ENCODE results near the gene IFT88. TPM values are rescaled to one million over a fixed set of nuclear protein-coding genes. Genes with fewer than 3 reads are reported as not detected.

IFT88 gene
- polyA plus RNA-seq, 1 of the 3 experiments (the other 2 are of a cell fraction) = 6.2 TPM

DNA sequence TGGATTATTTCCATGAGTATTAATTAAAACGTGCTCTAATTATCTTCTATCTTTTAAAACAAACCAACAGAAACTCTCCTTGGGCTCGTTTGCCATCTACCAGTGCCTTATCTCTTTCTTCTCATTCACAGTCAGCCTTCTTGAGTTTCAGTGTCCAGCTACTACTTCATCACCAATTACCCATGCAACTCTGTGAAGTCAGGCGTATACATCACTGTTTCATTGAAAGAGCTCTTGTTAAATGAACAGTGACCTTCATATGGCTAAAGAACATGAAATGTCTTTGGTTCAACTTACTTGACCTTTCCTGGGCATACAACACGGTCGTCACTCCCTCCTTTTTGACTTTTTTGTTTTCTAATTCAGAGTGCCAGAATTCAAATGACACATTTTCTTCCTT lies 5.2 kb upstream of the IFT88 start:
- WGBS (ENCODE audit: low lambda C conversion rate) = 50% methylated on average over 5 of the region's 5 CpGs
- Histone ChIP-seq H4K20me1 (ENCODE audit: insufficient read depth) (no peaks in the 10 kb centered on the region), H3K27ac (ENCODE audit: low read depth in 2 of 2, low read length in 1 of 2) (no peak overlapping the region), H3K4me3 (ENCODE audit: low read depth in 2 of 2, low read length in 1 of 2) (no peak overlapping the region), H3F3A (replicated peaks; ENCODE audit: insufficient read depth) (peaks cover 8% of the 10 kb centered on the region), H3K9me2 (no peaks in the 10 kb centered on the region), H3K9ac (no peak overlapping the region), H3K9me3 (0 out of 2 replicates have a peak, but pooled peaks cover 7% of the 10 kb centered on the region), H3K4me1 (ENCODE audit: control insufficient read depth in 1 of 2, insufficient read depth in 2 of 2, low read depth in 1 of 2, low read length in 1 of 2) (no peaks in the 10 kb centered on the region; a peak in 1 of 4 replicates), H3K36me3 (replicated peaks in 1 of 2; ENCODE audit: control insufficient read depth in 1 of 2, insufficient read depth in 2 of 2, low read length in 1 of 2) (no peaks in the 10 kb centered on the region), H3K79me2 (ENCODE audit: insufficient read depth) (no peaks in the 10 kb centered on the region), H3K27me3 (ENCODE audit: insufficient read depth) (no peaks in the 10 kb centered on the region), H2AFZ (ENCODE audit: low read depth) (no peak overlapping the region), H3K4me2 (no peak overlapping the region)
- DNase-seq = no peak
- CTCF ChIA-PET = interaction anchor here (0.5 to 1.1 kb wide), 2 partner anchors 150 to 290 kb away, joined by 3 to 4 read pairs; no protein-coding TSS in a partner anchor
- POLR2A ChIA-PET = no interaction called here
- TF ChIP-seq GABPA (IDR thresholded peaks at IDR 0.05; ENCODE audit: low read depth) = no peak
- no peak for TF ChIP-seq FOXM1 (IDR thresholded peaks at IDR 0.05; ENCODE audit: low read depth)
- TF ChIP-seq TEAD4 (IDR thresholded peaks at IDR 0.05; ENCODE audit: borderline replicate concordance, insufficient read depth) = no peak
- TF ChIP-seq, protein P1, sequence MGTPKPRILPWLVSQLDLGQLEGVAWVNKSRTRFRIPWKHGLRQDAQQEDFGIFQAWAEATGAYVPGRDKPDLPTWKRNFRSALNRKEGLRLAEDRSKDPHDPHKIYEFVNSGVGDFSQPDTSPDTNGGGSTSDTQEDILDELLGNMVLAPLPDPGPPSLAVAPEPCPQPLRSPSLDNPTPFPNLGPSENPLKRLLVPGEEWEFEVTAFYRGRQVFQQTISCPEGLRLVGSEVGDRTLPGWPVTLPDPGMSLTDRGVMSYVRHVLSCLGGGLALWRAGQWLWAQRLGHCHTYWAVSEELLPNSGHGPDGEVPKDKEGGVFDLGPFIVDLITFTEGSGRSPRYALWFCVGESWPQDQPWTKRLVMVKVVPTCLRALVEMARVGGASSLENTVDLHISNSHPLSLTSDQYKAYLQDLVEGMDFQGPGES (IDR thresholded peaks at IDR 0.05; ENCODE audit: low read depth, low read length) = no peak
- TF ChIP-seq MEF2A (IDR thresholded peaks at IDR 0.05; ENCODE audit: borderline replicate concordance, low read depth) = no peak
- no peak for TF ChIP-seq CHD2 (IDR thresholded peaks at IDR 0.05; ENCODE audit: low read length, partially characterized antibody)
- no peak for TF ChIP-seq FOSL2 (IDR thresholded peaks at IDR 0.05; ENCODE audit: borderline replicate concordance, low read depth)
- no peak for TF ChIP-seq EZH2phosphoT487 (IDR thresholded peaks at IDR 0.05; ENCODE audit: borderline replicate concordance, low read depth)
- TF ChIP-seq, protein P2, sequence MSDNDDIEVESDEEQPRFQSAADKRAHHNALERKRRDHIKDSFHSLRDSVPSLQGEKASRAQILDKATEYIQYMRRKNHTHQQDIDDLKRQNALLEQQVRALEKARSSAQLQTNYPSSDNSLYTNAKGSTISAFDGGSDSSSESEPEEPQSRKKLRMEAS (IDR thresholded peaks at IDR 0.05; ENCODE audit: low read depth) = no peak
- TF ChIP-seq, protein P3, sequence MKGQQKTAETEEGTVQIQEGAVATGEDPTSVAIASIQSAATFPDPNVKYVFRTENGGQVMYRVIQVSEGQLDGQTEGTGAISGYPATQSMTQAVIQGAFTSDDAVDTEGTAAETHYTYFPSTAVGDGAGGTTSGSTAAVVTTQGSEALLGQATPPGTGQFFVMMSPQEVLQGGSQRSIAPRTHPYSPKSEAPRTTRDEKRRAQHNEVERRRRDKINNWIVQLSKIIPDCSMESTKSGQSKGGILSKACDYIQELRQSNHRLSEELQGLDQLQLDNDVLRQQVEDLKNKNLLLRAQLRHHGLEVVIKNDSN (IDR thresholded peaks at IDR 0.05; ENCODE audit: borderline replicate concordance, low read depth) = no peak
- no peak for TF ChIP-seq GATA2 (CRISPR knock-in tag; IDR thresholded peaks at IDR 0.05)
- no peak for TF ChIP-seq RCOR1 (IDR thresholded peaks at IDR 0.05; ENCODE audit: low read length)
- no peak for TF ChIP-seq EP300 (IDR thresholded peaks at IDR 0.05; ENCODE audit: borderline replicate concordance in 1 of 2, low read depth in 1 of 2, low read length in 1 of 2)
- TF ChIP-seq, protein P4, sequence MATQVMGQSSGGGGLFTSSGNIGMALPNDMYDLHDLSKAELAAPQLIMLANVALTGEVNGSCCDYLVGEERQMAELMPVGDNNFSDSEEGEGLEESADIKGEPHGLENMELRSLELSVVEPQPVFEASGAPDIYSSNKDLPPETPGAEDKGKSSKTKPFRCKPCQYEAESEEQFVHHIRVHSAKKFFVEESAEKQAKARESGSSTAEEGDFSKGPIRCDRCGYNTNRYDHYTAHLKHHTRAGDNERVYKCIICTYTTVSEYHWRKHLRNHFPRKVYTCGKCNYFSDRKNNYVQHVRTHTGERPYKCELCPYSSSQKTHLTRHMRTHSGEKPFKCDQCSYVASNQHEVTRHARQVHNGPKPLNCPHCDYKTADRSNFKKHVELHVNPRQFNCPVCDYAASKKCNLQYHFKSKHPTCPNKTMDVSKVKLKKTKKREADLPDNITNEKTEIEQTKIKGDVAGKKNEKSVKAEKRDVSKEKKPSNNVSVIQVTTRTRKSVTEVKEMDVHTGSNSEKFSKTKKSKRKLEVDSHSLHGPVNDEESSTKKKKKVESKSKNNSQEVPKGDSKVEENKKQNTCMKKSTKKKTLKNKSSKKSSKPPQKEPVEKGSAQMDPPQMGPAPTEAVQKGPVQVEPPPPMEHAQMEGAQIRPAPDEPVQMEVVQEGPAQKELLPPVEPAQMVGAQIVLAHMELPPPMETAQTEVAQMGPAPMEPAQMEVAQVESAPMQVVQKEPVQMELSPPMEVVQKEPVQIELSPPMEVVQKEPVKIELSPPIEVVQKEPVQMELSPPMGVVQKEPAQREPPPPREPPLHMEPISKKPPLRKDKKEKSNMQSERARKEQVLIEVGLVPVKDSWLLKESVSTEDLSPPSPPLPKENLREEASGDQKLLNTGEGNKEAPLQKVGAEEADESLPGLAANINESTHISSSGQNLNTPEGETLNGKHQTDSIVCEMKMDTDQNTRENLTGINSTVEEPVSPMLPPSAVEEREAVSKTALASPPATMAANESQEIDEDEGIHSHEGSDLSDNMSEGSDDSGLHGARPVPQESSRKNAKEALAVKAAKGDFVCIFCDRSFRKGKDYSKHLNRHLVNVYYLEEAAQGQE (IDR thresholded peaks at IDR 0.05; ENCODE audit: low read depth, low read length) = no peak
